IPS-18c (cell line): ENCODE data around the gene MFRP.

Experiments
- H3K4me3 ChIP-seq: 2 replicates; pipeline ENCODE4 v1.7.0; 2013; ENCODE audit warnings: low read depth, mild to moderate bottlenecking, low read length, moderate library complexity; ENCODE audit not compliant: insufficient read depth
- H3K9me3 ChIP-seq: one replicate; pipeline ENCODE4 v1.6.1; 2013; ENCODE audit warnings: mild to moderate bottlenecking, low read length, moderate library complexity; ENCODE audit not compliant: control insufficient read depth, insufficient read depth

MFRP gene

GRCh38 chr11:119343726-119344125, 2.8 kb downstream of the MFRP start:
- H3K9me3 ChIP-seq = peaks cover 4% of the 10 kb centered on the region
- no peak overlapping the region for H3K4me3 ChIP-seq

- no peak overlapping the region for H3K4me3 ChIP-seq
- peaks cover 4% of the 10 kb centered on the region for H3K9me3 ChIP-seq
Observed at GRCh38 chr11:119342362-119343130, 4.0 kb downstream of the MFRP start.

- Histone ChIP-seq H3K4me3 (no peak overlapping the region), H3K9me3 (peaks cover 4% of the 10 kb centered on the region)
Observed at GRCh38 chr11:119342023-119342300, 4.5 kb downstream of the MFRP start.

- Histone ChIP-seq H3K4me3 (peak overlapping the region; percentile 65; the same call in 1 of the 2 replicates), H3K9me3 (peaks cover 4% of the 10 kb centered on the region)
Observed at GRCh38 chr11:119341222-119342022, 5.1 kb downstream of the MFRP start.

GRCh38 chr11:119340335-119341221, 5.9 kb downstream of the MFRP start, which contains the start of gene C1QTNF5:
TSS of gene C1QTNF5 (minus strand) at chr11:119340883. CDS start at chr11:119340397, 486 bp downstream.
- Histone ChIP-seq H3K4me3 (peak within 1 kb of the TSS; percentile 65), H3K9me3 (peaks cover 4% of the 10 kb centered on the region)

- Histone ChIP-seq H3K9me3 (peaks cover 1% of the 10 kb centered on the region), H3K4me3 (peak overlapping the region; percentile 65)
Observed at GRCh38 chr11:119339589-119340334, 6.7 kb downstream of the MFRP start.

GRCh38 chr11:119338965-119339588, 7.4 kb downstream of the MFRP start:
- Histone ChIP-seq H3K9me3 (no peaks in the 10 kb centered on the region), H3K4me3 (peak overlapping the region; percentile 65)

- Histone ChIP-seq H3K4me3 (peak overlapping the region; percentile 36; the same call in 1 of the 2 replicates), H3K9me3 (no peaks in the 10 kb centered on the region)
Observed at GRCh38 chr11:119338318-119338890, 8.1 kb downstream of the MFRP start.

GRCh38 chr11:119337581-119338317, 8.8 kb downstream of the MFRP start:
- Histone ChIP-seq H3K4me3 (peak overlapping the region; percentile 36), H3K9me3 (no peaks in the 10 kb centered on the region)

GRCh38 chr11:119336744-119337469, 9.6 kb downstream of the MFRP start:
- Histone ChIP-seq H3K9me3 (no peaks in the 10 kb centered on the region), H3K4me3 (no peak overlapping the region; the same call in 1 of the 2 replicates)

- Histone ChIP-seq H3K9me3 (no peaks in the 10 kb centered on the region), H3K4me3 (peak overlapping the region; percentile 91)
Observed at GRCh38 chr11:119335655-119336543, 10.6 kb downstream of the MFRP start.

GRCh38 chr11:119335091-119335654, 11.3 kb downstream of the MFRP start:
- Histone ChIP-seq H3K4me3 (peak overlapping the region; percentile 91), H3K9me3 (no peaks in the 10 kb centered on the region)

GRCh38 chr11:119334174-119334930, 12.2 kb downstream of the MFRP start, which contains the start of gene RNF26:
TSS of gene RNF26 (plus strand) at chr11:119334527. CDS start at chr11:119335123, 596 bp downstream.
- Histone ChIP-seq H3K4me3 (peak within 1 kb of the TSS; percentile 91), H3K9me3 (no peaks in the 10 kb centered on the region)
